ENCODE results near the gene FHOD3. TPM values are rescaled to one million over a fixed set of nuclear protein-coding genes. Genes with fewer than 3 reads are reported as not detected.

Gene FHOD3
- total RNA-seq, 1 experiment from 2014 or later, result 22.7 TPM

DNA sequence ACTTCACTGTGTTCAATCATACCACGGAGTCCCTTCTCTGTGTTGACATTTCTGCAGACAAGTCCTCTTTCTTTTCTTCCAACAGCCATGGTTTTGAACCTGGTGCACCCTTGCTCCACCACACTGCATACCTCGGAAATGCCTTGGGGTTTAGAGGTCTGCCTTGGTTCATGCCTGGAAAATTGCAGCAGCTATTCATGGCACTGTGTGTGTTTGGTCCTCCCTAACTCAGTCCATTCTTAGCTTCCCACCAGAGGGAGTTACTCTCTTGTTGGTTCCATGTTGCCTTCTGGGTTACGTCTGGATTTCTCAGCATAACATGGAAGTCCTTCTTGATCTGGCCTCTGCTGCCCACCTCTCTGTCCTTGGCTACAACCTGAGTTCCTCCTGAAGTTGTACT, 206.0 kb downstream of the FHOD3 start:
- ATAC-seq, result no peak
- intact Hi-C loops (cut with micrococcal nuclease; ENCODE audit: unreplicated experiment) (no loop called here), in situ Hi-C loops (cut with HindIII; ENCODE audit: low pct_unique_long_range_greater_than_20kb, low sequenced_read_pairs) (no loop called here)
- TF ChIP-seq, protein P1, sequence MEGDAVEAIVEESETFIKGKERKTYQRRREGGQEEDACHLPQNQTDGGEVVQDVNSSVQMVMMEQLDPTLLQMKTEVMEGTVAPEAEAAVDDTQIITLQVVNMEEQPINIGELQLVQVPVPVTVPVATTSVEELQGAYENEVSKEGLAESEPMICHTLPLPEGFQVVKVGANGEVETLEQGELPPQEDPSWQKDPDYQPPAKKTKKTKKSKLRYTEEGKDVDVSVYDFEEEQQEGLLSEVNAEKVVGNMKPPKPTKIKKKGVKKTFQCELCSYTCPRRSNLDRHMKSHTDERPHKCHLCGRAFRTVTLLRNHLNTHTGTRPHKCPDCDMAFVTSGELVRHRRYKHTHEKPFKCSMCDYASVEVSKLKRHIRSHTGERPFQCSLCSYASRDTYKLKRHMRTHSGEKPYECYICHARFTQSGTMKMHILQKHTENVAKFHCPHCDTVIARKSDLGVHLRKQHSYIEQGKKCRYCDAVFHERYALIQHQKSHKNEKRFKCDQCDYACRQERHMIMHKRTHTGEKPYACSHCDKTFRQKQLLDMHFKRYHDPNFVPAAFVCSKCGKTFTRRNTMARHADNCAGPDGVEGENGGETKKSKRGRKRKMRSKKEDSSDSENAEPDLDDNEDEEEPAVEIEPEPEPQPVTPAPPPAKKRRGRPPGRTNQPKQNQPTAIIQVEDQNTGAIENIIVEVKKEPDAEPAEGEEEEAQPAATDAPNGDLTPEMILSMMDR (IDR thresholded peaks at IDR 0.05), result no peak
- TF ChIP-seq, protein P2, sequence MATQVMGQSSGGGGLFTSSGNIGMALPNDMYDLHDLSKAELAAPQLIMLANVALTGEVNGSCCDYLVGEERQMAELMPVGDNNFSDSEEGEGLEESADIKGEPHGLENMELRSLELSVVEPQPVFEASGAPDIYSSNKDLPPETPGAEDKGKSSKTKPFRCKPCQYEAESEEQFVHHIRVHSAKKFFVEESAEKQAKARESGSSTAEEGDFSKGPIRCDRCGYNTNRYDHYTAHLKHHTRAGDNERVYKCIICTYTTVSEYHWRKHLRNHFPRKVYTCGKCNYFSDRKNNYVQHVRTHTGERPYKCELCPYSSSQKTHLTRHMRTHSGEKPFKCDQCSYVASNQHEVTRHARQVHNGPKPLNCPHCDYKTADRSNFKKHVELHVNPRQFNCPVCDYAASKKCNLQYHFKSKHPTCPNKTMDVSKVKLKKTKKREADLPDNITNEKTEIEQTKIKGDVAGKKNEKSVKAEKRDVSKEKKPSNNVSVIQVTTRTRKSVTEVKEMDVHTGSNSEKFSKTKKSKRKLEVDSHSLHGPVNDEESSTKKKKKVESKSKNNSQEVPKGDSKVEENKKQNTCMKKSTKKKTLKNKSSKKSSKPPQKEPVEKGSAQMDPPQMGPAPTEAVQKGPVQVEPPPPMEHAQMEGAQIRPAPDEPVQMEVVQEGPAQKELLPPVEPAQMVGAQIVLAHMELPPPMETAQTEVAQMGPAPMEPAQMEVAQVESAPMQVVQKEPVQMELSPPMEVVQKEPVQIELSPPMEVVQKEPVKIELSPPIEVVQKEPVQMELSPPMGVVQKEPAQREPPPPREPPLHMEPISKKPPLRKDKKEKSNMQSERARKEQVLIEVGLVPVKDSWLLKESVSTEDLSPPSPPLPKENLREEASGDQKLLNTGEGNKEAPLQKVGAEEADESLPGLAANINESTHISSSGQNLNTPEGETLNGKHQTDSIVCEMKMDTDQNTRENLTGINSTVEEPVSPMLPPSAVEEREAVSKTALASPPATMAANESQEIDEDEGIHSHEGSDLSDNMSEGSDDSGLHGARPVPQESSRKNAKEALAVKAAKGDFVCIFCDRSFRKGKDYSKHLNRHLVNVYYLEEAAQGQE (IDR thresholded peaks at IDR 0.05; ENCODE audit: insufficient read depth in 1 of 2, low read depth in 2 of 2, low read length in 1 of 2), result no peak
- TF ChIP-seq POLR2AphosphoS5 (IDR thresholded peaks at IDR 0.05; ENCODE audit: low read depth, low read length), result no peak
- TF ChIP-seq TCF7L2 (IDR thresholded peaks at IDR 0.05; ENCODE audit: low read depth, low read length), result no peak
- Histone ChIP-seq H3K4me1 (ENCODE audit: control insufficient read depth, insufficient read depth, low read length) (peaks cover 4% of the 10 kb centered on the region; the same call in 1 of the 2 replicates), H3K4me3 (ENCODE audit: low read depth in 2 of 2, low read length in 2 of 2) (no peak overlapping the region), H3K36me3 (ENCODE audit: control insufficient read depth, insufficient read depth, low read length) (no peaks in the 10 kb centered on the region), H3K27ac (ENCODE audit: low read length) (no peak overlapping the region), H3K27me3 (ENCODE audit: control insufficient read depth, insufficient read depth, low read length) (no peaks in the 10 kb centered on the region), H3K9me3 (ENCODE audit: control insufficient read depth, insufficient read depth, low read depth, low read length) (no peaks in the 10 kb centered on the region)
- ChIA-PET POLR2A (no interaction called here), CTCF (no interaction called here)
- no peak for DNase-seq (ENCODE audit: low read depth, low spot score)
- BruUV-seq (replicated peaks), result no TSS peak

DNA sequence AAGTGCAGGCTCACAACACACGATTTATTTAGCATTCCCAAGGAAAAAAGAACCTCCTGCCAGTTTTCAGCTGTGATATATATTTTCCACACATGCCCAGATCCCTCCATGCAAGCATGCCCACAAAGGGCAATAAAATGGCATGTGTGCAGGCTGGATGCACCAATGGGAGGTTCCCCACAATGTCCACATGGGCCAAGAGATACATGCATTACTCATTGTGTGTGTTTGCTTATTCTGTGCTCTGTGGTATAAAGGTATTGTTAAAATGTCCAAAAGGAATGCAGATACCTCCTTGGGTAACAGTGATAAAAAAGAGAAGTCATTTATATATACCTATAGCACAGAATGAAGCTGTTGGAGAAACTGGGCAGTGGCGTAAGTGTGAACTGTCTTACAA, 207.4 kb downstream of the FHOD3 start:
- no TSS peak for BruUV-seq (replicated peaks)
- no peak for DNase-seq (ENCODE audit: low read depth, low spot score)
- intact Hi-C loops (cut with micrococcal nuclease; ENCODE audit: unreplicated experiment) (no loop called here), in situ Hi-C loops (cut with HindIII; ENCODE audit: low pct_unique_long_range_greater_than_20kb, low sequenced_read_pairs) (no loop called here)
- H3K4me1 ChIP-seq (ENCODE audit: control insufficient read depth, insufficient read depth, low read length), result peaks cover 4% of the 10 kb centered on the region; the same call in 1 of the 2 replicates
- no peak overlapping the region for H3K4me3 ChIP-seq (ENCODE audit: low read depth in 2 of 2, low read length in 2 of 2)
- no peak overlapping the region for H3K27ac ChIP-seq (ENCODE audit: low read length)
- ChIA-PET CTCF (no interaction called here), POLR2A (no interaction called here)
- no peaks in the 10 kb centered on the region for H3K36me3 ChIP-seq (ENCODE audit: control insufficient read depth, insufficient read depth, low read length)
- no peaks in the 10 kb centered on the region for H3K27me3 ChIP-seq (ENCODE audit: control insufficient read depth, insufficient read depth, low read length)
- no peak for TF ChIP-seq POLR2AphosphoS5 (IDR thresholded peaks at IDR 0.05; ENCODE audit: low read depth, low read length)
- H3K9me3 ChIP-seq (ENCODE audit: control insufficient read depth, insufficient read depth, low read depth, low read length), result no peaks in the 10 kb centered on the region
- no peak for ATAC-seq

DNA sequence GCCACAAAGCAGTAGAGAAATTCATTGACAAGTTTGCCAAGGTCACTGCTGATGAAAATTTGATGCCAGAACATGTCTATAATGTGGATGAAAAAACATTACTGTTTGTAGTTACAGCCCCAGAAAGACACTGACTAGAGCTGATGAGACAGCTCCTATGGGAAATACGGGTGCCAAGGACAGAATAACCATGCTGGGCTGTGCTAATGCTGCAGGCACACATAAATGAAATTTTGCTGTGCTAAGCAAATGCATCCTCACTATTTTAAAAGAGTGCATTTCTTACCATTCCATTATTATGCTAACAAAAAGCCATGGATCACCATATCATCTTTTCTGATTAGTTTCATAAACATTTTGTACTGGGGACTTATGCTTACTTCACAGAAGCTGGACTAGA, 208.2 kb downstream of the FHOD3 start:
- ChIA-PET POLR2A (no interaction called here), CTCF (no interaction called here)
- Histone ChIP-seq H3K4me1 (ENCODE audit: control insufficient read depth, insufficient read depth, low read length) (no peaks in the 10 kb centered on the region), H3K27ac (ENCODE audit: low read length) (no peak overlapping the region), H3K27me3 (ENCODE audit: control insufficient read depth, insufficient read depth, low read length) (no peaks in the 10 kb centered on the region), H3K36me3 (ENCODE audit: control insufficient read depth, insufficient read depth, low read length) (no peaks in the 10 kb centered on the region), H3K9me3 (ENCODE audit: control insufficient read depth, insufficient read depth, low read depth, low read length) (no peaks in the 10 kb centered on the region), H3K4me3 (ENCODE audit: low read depth in 2 of 2, low read length in 2 of 2) (no peak overlapping the region)
- DNase-seq (ENCODE audit: low read depth, low spot score) (no peak), ATAC-seq (no peak)
- intact Hi-C loops (cut with micrococcal nuclease; ENCODE audit: unreplicated experiment) (no loop called here), in situ Hi-C loops (cut with HindIII; ENCODE audit: low pct_unique_long_range_greater_than_20kb, low sequenced_read_pairs) (no loop called here)
- BruUV-seq (replicated peaks), result no TSS peak
- TF ChIP-seq POLR2AphosphoS5 (IDR thresholded peaks at IDR 0.05; ENCODE audit: low read depth, low read length), result no peak
- TF ChIP-seq, protein P1 (IDR thresholded peaks at IDR 0.05), result no peak
- no peak for TF ChIP-seq TCF7L2 (IDR thresholded peaks at IDR 0.05; ENCODE audit: low read depth, low read length)
- no peak for TF ChIP-seq SIN3A (IDR thresholded peaks at IDR 0.05; ENCODE audit: borderline replicate concordance, insufficient read depth, low read depth, low read length)
- TF ChIP-seq, protein P2 (IDR thresholded peaks at IDR 0.05; ENCODE audit: insufficient read depth in 1 of 2, low read depth in 2 of 2, low read length in 1 of 2), result no peak

Data from Panc1 (cell line).